DMS153 treated with DMSO at 0.1 percent for 48 hours (cell line): ENCODE data around the gene FCHSD2.
A peak's percentile ranks its signal among the peaks of the same experiment; 100 is the strongest.
"Not testable (repeated sequence)": the region's sequence is repeated elsewhere in the genome, so short reads cannot be mapped to it uniquely, and the experiment has no call there.

Experiments used
- DNase-seq: peaks from one replicate; lab custom pipeline; 2025; ENCODE audit not compliant: unreplicated experiment; lab: John Stamatoyannopoulos, UW

The FCHSD2 gene

DNA sequence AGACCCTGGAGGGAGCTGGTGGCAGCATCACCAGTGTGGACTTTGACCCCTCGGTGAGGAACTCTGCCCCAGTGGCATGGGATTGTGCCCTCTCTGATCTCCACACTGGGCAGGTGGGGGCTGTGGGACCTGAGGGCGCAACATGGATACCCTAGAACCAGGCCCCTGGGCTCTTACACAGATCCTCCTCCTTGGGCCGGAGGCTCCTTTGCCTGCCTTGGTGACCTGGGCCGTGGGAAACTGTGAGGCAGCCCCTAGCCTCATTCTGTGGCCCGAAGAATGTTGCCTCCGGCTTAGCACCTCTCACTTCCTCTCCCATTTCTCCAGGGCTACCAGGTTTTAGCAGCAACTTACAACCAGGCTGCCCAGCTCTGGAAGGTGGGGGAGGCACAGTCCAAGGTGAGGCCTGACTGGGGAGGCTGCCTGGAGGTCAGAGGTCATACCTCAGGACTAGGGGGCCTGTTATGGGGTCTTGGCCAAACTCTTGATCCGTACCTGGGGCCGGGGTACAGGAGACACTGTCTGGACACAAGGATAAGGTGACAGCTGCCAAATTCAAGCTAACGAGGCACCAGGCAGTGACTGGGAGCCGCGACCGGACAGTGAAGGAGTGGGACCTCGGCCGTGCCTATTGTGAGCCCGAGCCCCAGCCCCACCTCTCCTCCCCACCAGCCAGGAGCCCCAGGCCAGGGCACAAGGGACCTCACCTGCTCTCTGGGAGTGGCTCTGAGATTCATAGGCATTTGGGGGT lies 315.8 kb downstream of the FCHSD2 start:
- no peak for DNase-seq

DNA sequence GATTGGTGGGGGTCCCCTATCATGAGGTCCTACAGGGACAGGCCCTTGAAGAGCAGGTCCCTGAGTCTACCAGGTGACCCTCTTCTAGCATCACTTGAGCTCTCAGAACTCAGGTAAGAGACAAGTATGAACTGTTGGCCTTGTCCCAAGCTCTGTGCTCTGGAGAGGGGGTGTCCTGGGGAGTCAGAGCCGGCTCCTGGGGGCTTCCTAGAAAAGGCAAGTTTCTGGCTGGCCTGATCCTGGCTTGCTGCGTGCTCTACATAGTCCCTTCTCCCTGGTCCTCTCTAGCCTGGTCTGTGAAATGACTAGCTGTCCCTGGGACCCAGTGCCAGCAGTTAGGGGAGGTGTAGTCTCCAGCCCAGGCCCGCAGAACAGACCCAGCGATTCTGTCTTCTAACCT lies 316.5 kb downstream of the FCHSD2 start:
- DNase-seq: no peak

- DNase-seq: no peak
Observed at GRCh38 chr11:72824811-72825505, 317.2 kb downstream of the FCHSD2 start.

DNA sequence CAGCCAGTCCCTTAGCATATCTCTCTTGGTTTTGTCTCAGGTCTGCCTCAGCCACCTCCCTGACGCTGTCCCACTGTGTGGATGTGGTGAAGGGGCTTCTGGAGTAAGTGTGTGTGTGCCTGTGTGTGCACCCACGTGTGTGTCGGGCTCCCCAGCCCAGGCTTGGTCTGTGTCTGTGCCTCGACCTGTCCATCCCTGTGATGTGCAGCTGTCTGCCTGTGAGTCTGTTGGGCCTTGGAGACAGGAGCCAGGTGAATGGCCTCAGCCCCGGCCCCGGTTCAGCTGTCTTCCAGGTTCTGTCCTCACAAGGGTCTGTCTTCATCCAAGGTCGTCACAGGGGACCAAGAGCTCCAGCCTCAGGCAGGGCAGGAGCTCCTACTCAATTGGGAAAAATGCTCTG lies 318.1 kb downstream of the FCHSD2 start:
- DNase-seq: no peak

GRCh38 chr11:72823105-72823804 lies 318.9 kb downstream of the FCHSD2 start:
- DNase-seq: no peak

GRCh38 chr11:72821920-72822799 lies 320.0 kb downstream of the FCHSD2 start:
- DNase-seq: peak; percentile 88

DNA sequence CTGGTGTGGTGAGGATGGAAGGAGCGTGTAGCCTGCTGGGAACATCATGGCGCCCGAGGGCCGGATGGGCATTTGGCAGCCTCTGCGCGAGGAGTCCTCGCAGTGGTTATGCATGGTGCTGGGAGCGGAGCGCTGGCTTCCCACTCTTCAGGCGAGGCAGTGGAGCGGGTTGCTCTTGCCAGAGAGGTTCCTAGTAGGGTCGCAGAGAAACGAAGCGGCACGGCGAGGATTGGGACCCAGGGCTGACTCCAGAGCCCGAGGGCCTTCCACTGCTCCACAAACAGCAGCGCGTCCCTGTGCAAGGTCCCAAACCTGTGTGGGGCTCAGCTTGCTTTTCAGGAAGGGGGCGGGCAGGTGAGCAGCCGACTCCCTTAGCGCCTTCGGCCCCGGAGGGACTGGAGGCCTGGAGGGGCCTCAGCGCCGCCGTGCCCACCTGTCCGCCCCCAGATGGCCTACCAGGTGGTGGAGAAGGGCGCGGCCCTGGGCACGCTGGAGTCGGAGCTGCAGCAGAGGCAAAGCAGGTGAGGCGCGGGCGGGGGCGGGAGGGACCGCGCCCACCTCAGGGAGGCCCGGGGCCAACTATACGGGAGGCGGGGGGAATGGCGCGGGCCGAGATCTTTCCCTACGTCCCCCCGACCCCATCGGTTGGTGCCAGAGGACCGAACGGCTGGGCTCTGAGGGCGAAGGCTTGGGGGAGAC lies 320.7 kb downstream of the FCHSD2 start:
- no peak for DNase-seq

- DNase-seq: no peak
Observed at GRCh38 chr11:72820439-72821139, 321.5 kb downstream of the FCHSD2 start.

GRCh38 chr11:72818971-72819370 lies 323.1 kb downstream of the FCHSD2 start:
- no peak for DNase-seq

GRCh38 chr11:72817966-72818365 lies 324.2 kb downstream of the FCHSD2 start:
- DNase-seq: no peak

GRCh38 chr11:72816404-72816990 lies 325.6 kb downstream of the FCHSD2 start:
- no peak for DNase-seq

GRCh38 chr11:72815110-72815618 lies 327.0 kb downstream of the FCHSD2 start:
- peak; percentile 34 for DNase-seq

DNA sequence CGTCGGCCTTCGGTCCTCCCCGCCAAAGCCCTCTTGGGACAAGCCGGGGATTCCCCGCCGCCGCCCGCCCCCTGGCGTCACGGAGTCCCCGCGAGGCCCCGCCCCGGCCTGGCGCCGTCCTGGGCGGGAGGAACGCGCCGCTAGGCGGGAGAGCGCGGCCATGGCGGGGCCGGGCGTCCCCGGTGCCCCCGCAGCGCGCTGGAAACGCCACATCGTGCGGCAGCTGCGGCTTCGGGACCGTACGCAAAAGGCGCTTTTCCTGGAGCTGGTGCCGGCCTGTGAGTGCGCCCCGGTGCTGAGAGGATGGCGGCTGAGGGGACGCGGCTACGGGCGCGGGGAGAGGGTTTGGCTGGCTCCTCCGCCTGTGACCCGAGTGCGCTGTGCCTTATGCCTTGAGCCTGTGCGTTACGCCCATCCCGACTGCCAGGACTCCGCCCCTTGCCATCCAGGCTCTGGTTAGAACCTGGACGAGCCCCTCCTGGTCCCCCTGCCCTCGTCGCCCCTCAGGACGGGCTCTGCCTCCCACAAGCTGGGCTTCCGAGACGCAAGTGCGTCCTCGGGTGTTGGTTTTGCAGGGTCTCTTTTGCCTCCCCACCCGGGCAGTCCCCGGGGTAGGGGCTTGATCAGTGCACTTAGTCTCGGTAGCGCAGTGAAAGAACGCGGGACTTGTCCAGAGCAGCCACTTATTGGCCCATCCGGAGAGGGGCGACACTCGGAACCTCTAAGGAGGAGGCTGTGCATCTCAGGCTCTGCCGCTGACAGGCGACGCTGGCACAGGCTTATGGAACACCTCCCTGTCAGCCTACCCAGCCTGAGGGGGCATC lies 327.6 kb downstream of the FCHSD2 start, which contains the start of gene ATG16L2:
TSS of gene ATG16L2 (plus strand) at position 126 of the 824 bp plus-strand sequence. CDS start at position 161, 35 bp downstream.
- peak; percentile 87 for DNase-seq

DNA sequence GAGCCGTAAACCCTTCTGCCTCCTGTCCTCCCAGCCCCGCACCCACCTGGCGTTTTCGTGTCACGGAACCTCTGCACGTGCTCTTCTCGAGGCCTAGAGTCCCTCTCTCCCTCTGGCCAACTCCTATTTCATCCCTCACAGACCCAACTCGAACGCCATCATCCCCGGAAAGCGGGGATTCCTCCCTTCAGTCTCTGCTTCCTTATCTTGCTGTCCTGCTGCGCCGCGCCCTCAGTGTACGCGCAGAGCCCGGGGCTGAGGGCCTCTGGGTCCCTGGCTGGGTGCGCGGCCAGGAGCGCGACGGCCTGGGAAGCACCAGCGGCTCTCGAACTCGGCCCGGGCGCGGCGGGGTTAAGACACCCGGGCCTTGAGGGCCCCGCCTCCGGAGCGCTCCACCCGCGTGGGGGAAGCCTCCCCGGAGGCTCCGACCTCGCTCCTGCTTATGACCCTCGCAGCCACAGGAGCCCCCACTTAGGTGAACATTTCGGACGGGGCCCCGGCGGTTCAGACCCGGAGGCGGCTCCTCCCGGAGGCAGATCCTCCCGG lies 328.3 kb downstream of the FCHSD2 start:
- DNase-seq: peak; percentile 87

GRCh38 chr11:72812967-72813739 lies 329.0 kb downstream of the FCHSD2 start:
- DNase-seq: peak; percentile 50

DNA sequence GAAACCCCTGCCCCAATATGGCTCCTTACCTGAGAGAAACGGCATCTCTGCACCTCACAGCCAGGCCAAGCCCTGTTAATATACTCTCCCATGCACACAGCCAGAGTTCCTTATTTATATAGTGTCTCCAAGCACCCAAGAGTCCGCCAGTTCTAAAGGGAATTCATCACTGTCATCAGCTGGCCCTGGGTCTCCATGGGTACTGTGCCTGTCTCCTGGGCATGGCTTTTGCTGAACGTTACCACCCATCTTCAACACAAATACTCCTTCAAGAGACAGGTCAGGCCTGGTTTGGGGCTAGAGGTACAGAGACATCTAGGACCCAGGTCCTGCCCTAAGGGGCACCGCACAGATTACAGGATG lies 329.5 kb downstream of the FCHSD2 start:
- peak; percentile 49 for DNase-seq

GRCh38 chr11:72811686-72812085 lies 330.4 kb downstream of the FCHSD2 start:
- not testable (repeated sequence) for DNase-seq
